ENCODE data around the gene HCAR3.
"Not testable (repeated sequence)": the region's sequence is repeated elsewhere in the genome, so short reads cannot be mapped to it uniquely, and the experiment has no call there.

GRCh38 chr12:122702890-122703611 lies 13.6 kb downstream of the HCAR3 start, which contains the start of gene HCAR2:
- not testable (repeated sequence) for TF ChIP-seq POLR2AphosphoS5 (IDR thresholded peaks at IDR 0.05); EZH2 (IDR thresholded peaks at IDR 0.05; ENCODE audit: borderline replicate concordance, insufficient read depth, low read length, poor library complexity, severe bottlenecking); TAF1 (IDR thresholded peaks at IDR 0.05; ENCODE audit: low read depth); RAD21 (conservative IDR thresholded peaks at IDR 0.05)
- TF ChIP-seq, protein P1, sequence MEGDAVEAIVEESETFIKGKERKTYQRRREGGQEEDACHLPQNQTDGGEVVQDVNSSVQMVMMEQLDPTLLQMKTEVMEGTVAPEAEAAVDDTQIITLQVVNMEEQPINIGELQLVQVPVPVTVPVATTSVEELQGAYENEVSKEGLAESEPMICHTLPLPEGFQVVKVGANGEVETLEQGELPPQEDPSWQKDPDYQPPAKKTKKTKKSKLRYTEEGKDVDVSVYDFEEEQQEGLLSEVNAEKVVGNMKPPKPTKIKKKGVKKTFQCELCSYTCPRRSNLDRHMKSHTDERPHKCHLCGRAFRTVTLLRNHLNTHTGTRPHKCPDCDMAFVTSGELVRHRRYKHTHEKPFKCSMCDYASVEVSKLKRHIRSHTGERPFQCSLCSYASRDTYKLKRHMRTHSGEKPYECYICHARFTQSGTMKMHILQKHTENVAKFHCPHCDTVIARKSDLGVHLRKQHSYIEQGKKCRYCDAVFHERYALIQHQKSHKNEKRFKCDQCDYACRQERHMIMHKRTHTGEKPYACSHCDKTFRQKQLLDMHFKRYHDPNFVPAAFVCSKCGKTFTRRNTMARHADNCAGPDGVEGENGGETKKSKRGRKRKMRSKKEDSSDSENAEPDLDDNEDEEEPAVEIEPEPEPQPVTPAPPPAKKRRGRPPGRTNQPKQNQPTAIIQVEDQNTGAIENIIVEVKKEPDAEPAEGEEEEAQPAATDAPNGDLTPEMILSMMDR (IDR thresholded peaks at IDR 0.05; ENCODE audit: poor library complexity, severe bottlenecking) = not testable (repeated sequence)
